Amygdala (tissue), 56 donors: ENCODE data around the gene ATN1.

Experiments used
- DNase-seq, 56 donors: peaks; one replicate each; lab custom pipeline; 2025; lab: John Stamatoyannopoulos, UW

The ATN1 gene

DNA sequence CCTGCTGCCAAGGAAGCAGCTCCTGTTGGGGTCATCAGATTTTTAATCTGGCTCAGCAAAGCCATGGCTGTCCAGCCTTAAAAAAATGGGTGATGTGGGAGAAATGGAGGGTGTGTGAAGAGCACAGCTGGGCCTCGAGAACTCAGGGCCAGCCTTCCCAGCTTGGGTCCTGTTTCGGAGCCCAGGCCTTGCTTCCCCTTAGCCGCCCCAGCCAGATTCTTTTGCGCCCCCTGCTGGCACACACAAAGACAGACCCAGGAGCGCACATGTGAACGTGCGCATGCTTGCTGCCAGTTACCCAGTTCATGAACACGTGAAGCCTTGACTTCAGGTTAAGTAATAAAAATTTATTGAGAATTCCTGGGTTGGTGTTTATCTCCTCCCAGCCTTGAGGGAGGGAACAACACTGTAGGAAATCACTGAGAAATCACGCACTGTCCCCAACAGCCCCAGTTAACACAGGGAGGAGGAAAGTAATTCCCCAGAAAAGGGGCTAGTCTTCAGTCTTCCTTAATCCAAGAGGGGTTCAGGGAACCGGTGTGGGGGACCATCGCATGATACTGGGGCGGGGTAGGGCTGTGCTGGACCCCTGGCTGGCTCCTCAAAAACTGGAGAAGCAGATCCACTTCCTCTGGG lies 37.4 kb downstream of the ATN1 start:
- DNase-seq, result peak in 52 of 56 donors; percentile 21 to 85 (median 61)

DNA sequence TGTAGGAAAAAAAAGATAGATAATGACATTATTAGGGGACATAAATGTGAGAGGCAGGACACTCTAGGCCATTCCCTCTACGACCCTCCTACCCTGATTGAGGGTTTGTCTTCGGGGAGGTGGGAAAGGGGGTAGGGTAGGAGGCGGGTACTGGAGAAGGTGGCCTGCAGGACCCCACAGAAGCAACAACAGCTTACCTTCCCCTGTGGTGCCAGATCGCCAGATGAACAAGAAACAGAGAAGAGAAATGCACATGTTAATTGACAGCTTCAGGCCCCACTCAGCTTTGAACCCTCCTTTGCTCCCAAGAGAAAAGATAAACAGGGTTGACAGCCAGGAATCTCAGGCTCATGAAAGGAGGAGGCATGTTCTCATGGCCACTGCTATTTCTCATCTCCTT lies 38.0 kb downstream of the ATN1 start:
- DNase-seq, result no peak

DNA sequence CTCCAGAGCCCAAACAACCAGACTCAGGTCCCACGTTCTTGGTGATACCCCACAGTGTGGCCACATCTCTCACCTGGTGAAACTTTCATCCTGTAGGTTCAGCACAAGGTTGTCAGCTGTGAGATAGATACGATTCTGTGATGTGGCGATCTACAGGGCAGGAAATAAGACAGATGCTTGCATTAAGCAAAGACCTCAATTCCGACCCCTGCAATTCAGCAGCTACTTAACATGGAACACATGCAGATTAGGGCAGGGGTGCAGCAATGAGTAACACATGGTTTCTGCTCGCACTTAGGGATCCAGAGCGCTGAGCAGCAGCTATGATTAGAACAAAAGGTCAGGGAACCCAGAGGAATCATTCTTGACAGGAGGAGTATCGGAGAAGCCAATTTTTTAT lies 38.6 kb downstream of the ATN1 start:
- no peak for DNase-seq

DNA sequence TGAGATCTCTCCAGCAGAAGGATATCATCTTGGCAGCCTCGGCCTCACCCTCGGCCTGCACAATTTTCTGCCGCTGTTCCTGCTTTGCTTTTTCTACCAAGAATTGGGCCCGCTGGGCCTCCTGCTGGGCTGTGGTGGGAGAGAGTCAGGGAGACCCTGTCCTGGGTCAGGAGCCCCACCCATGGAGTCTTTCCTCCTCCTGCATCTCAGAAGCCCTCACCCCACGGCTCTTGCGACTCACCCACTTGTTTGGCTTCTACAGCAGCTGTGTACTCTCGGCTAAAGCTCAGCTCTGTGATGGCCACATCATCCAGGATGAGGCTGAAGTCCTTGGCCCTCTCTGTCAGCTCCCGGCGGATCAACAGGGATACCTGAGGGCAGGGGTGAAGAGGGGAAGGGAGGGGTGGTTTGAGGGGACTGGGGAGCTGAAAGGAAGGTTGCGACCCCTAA lies 39.9 kb downstream of the ATN1 start:
- DNase-seq, result no peak

DNA sequence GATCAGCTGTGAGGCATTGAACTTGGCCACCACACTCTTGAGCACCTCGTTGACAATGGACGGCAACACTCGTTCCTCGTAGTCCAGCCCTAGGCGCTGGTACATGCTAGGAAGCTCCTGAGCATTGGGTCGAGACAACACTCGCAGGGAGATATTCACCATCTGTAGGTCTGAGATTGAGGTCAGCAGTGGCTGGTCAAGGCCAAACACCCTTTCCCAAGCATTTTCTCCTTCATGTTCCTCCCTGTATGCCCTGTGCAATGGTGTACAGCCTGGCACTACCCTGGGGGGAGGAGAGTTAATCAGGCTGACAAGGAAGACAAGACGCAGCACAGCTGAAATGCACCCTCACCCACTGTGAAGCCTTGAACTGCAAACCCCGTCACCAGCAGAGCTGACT lies 40.7 kb downstream of the ATN1 start:
- no peak for DNase-seq

DNA sequence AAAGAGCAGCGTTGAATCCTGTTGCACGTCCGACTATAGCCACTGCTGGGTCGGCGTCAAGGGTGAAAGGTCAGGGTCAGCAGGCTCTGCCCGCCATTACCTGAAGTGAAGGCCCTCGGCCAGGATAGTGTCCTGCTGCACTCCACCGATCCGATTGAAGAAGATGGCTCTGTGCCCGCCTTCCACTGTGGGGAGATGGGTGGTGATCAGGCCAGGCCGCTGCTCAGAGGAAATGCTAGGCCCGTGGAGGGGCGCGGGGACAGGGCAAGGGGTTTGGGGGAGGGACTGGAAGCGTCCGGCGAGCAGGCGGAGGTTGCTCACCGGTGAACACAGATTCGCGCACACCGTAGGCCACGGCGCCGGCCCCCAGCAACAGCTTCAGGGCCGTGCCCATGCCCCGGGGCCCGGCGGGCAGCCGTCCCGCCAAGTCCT lies 42.4 kb downstream of the ATN1 start:
- peak in 1 of 56 donors; percentile 39 for DNase-seq

DNA sequence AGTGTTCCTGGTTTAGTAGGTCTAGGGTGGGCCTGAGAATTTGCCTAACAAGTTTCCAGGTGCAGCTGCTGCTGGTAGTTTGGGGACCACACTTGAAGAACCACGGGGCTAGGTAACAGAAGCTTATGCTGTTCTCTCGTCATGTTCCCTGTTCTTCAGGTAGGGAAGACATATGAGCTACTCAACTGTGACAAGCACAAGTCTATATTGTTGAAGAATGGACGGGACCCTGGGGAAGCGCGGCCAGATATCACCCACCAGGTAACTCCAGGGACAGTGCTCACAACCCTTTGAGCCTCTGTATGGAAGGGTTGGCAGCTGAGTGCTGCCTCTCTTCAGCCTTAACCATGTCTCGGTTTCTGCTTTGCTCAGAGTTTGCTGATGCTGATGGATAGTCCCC lies 46.4 kb downstream of the ATN1 start:
- no peak for DNase-seq

DNA sequence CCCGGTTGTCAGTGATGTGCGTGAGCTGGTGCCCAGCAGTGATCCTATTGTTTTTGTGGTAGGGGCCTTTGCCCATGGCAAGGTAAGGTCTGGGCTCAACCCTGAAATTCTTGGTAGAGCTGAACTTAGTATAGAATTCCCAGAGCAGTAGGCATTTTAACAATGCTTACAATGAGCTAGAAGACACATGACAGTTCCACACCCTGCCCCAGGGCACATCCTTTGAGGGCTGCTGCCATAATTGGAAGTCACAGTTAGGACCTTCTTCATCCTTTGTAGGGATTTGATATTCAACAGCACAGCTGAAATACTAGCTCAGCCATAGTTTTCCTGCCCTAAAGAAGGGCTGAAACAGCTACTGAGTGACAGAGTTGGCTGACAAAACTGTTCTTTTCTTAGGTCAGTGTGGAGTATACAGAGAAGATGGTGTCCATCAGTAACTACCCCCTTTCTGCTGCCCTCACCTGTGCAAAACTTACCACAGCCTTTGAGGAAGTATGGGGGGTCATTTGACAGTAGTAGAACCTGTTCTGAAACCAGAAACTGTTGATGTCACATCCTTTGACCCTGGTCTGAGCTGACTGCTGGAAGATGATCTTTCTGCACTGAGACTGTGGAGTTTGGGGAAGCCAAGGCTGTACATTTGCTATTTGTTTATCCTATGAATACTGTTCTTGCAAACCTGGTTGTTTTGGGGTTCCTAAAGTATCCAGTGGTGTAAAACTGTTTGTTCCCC lies 47.7 kb downstream of the ATN1 start:
- no peak for DNase-seq

DNA sequence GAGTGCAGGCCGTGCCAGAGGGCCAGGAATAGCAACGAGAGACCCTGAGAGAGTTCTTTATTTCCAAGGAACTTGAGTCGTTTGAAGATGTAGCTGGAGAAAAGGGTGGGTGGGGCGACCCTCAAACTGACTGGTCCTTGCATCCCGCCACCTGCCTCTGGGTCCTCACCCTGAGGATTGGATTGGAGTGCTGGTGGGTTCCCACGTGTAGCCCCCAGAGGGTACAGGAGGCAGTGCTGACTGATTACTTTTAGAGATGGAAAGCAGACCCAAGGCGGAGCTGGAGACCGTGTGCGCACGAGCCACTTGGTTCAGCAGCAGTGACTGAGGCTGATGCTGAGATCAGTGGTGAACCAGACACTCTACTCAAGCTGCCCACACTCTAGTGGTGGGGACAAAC lies 49.9 kb downstream of the ATN1 start:
- DNase-seq, result no peak

DNA sequence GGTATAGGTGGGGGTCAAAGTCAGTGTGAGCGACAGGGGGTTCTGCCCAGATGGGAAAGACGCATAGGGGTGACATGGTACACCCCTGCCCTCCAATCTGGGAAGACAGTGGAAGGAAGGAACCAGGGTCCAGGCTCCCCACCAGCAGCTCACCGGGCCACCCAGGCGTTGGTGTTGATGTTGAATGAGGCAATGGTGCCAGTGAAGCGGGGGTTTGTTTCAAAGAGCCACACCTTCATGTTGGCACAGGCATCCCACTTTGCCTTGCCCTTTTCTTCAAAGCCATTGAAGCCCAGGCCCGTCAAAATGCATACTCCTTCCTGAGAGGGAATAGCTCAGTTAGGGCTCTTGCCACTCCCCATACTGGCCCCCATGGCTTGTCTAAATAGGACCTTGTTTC lies 50.4 kb downstream of the ATN1 start:
- no peak for DNase-seq

DNA sequence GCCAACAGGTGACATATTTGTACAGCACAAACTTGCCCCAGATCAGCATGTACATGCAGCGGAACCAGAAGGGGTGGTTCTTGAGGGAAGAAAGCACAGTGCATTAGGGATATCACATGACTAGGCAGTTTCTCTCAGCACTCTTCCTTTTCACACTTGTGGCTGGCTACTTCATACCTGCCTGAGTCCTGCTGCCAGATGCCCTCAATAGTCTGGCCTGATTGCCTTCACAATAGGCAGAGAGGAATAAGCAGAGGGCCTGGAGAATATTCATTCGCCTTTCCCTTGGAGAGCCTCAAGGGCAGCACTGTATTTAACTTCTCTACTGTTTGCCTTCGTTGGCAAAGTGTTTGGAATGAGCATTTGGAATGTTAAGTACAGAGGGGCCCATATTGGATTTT lies 50.9 kb downstream of the ATN1 start:
- DNase-seq, result no peak

DNA sequence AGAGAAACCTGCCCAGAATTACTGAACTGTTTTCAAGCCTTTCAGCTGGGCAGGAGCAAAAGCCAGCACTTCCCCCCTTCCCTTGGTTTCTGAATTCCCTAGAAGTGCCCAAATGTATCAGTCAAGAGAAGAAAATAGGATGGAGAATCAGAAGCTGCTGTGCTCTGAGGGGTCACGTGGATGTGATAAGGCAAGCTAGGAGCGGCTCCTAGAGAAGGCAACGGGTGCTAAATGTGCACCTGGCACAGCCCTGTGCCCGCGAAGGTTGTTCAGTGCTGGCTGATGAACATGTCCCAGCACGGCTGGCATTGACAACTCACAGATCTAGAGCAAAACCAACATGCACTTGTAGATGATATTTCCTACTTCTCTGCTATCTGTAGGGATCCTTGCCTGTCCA lies 51.3 kb downstream of the ATN1 start:
- no peak for DNase-seq

DNA sequence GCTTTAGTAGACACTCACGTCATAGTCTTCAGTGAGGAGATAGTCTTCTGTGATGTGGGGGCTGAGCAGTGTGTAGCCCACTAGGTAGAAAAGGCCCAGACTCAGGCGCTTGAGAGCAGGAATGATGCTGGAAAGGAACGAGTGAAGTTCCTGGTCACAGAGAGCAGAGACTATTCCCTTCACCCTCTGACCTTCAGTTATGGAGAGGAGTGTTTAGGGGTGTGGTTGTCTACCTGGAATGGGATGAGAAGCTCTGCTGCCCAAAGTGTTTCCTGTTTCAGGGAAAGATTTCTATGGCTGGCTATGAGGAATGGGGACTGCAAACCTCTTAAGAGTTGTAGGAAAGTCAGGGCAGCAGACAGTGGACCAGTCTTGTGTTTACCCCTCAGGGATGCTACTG lies 51.7 kb downstream of the ATN1 start:
- no peak for DNase-seq

DNA sequence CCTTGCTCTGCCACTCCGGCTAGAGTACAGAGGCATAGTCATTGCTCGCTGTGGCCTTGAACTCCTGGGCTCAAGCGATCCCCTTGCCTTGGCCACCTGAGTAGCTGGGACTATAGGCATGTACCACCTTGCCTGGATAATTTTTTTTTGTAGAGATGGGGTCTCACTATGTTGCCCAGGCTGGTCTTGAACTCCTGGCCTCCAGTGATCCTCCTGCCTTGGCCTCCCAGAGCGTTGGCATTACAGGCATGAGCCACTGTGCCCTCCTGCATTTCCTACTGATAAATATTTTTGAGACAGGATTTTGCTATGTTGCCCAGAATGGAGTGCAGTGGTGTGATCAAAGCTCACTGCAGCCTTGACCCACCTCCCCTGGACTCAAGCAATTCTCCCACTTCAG lies 52.3 kb downstream of the ATN1 start:
- no peak for DNase-seq

DNA sequence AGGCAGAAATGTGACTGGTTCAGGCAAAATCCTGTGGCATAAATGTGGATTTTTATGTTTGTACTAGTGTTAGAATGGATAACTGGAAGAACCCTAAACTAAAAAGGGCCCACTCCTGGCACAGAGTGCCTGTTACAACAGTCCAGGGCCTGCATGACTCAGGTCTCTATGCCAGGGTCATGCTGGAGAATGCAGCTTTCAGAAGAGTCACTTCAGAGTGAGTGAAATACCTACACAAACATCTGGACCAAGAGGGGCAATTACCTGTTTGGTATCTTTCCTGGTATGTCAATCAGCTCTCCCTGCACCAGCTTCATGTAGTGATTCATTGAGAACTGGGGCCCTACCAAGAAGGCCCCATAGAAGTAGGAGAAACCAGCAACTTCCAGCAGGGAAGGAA lies 53.0 kb downstream of the ATN1 start:
- no peak for DNase-seq

DNA sequence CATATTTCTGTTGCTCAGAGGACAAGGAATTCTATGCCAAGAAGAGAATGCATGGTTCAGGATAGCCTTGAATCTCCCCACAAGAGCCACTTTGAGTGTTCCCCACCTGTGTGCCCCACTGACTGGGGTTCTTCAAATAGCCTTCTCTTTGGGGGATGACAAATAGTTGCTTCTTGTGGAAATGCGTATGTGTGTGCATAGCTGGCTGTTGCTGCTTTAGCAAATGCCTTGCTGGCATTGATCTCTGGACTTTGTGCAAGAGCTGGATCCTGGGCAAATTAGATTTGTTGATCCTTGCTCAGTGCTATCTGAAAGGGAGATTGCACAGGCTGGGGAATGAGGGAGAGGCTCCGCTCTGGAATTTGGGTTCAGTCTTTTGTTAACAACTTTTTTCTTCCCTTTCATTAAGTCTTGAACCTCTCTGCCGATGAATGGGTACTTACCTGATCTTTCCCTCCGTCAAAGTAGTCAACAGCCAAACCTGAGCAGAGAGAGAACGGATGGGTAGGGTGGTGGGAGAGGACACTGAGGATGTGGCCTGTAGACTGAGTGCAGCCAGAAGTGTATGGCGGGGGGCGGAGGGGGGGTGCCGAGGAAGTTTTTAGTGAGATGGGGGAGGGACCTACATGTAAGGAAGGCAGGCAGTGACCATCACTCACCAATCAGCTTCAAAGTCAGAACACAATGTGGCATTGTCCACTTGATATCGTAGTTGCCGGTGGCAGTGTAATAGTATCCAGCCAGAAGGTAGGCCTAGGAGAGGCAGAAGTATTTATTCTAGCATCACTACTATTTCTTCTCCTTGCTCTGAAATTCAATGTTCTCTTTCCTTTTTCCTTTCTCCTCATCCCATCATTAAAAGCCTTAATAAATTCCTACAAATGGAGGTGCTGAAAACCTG lies 53.6 kb downstream of the ATN1 start:
- DNase-seq, result no peak

DNA sequence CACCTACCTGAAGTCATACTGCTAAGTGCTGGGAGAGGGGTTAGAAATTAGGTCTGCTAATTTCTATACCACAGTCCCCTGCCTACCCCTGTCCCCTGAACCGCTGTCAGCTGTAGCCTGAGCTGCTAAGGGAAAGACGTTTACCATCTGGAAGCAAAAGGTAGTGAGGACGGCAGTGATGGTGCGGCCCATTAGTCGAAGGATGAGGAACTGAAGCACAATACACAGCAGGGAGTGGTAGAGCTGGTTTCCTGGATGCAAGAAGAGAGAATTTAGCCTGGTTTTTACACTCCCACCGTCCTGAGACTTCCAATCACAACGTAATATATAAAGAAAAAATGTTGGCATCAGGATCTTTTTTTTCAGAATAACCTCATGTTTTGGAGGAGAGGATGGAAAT lies 54.8 kb downstream of the ATN1 start:
- no peak for DNase-seq

DNA sequence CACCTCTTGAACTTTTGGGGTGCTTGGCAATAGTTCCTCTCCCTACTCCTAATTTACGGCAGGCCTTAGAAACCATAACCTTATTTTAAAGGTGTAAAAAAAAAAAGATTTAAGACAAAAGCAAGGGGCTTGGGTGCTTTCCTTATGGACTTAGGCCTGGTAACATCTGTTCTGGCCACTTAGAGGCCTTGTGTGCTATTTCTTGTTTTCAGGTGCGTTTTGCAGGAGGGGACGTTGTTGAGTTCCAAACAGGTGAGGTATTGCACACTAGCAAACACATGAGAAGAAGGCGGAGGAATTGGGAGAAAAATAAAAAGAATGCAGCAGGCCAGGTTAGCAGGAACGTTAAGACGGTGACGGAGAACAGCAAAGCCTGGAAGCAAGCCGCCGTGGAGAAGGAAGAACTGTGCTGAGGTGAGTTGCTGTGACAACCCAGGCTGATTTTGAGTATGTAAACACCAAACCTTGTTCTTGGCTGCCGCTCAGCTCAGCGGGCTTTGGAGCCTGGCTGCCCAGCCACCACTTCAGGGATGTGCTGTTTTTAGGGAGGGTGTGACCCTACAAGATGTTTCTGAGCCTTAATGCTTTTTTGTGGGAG lies 60.3 kb downstream of the ATN1 start:
- peak in 5 of 56 donors; percentile 3 to 9 (median 8) for DNase-seq
